ENCODE results near the gene FBXO36.
A peak's percentile ranks its signal among the peaks of the same experiment; 100 is the strongest.
"Not testable (repeated sequence)": the region's sequence is repeated elsewhere in the genome, so short reads cannot be mapped to it uniquely, and the experiment has no call there.

Gene FBXO36

GRCh38 chr2:229922449-229923386 lies at the start of gene FBXO36:
Gene FBXO36 (plus strand): TSS chr2:229922503. CDS start chr2:229922514, 11 bp downstream.
- DNase-seq (ENCODE audit: low spot score) = peak; percentile 91

DNA sequence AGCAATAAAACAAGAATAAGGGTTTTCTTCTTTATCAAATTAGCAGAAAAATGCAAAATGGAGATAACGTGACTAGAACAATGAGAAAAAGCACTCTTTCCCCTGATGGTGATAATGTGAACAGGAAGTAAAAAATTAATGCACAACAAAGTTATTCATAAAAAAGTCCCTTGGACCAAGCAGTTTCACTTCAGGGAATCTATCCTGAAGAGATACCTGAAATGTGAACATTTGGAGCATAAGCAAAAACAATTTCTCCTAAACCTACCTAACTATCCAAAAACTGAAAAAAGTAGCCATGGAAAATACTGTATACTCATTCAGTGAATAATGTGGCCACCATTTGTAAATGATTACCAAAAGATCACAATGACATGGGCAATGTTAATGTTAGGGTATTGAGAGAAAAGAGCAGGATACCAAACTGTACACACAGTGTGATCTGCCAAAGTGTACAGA lies 49.2 kb upstream of the FBXO36 start:
- no peak for DNase-seq (ENCODE audit: low spot score)

DNA sequence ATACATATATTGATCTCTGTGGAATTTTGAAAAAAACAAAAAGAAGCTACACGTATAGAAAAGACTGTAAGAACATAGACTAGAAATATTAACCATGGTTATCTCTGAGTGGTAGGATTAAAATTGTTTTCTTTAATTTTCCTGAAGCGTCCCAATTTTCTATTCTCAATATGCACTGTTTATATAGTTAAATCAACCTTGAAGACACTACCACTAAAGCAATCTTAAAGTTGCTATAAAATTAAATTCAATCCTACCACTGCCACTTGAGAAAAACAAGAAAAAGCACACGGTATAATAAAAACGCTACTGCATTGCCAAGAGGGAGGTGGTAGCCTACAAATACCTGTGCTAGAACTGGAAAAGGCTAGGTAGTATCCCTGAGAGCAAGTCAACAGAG lies 47.7 kb upstream of the FBXO36 start:
- no peak for DNase-seq (ENCODE audit: low spot score)

DNA sequence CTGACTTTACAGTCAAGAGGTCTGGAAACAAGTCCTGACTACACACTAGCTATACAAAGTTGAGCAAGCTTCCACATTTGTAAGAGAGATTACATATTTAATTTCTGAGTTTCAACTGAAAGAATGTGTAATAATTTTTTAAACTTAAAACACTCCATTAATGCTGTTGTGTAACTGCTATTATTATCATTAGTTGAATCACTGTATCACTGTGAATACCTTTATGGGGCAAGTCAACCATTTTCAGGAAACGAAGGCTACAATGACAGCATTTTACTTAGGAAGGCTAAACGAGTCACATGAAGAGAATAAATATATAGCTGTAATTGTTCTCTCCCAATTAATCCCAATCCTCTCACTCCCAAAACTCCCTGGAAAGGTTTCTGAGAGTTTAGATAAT lies 46.8 kb upstream of the FBXO36 start:
- DNase-seq (ENCODE audit: low spot score) = no peak

DNA sequence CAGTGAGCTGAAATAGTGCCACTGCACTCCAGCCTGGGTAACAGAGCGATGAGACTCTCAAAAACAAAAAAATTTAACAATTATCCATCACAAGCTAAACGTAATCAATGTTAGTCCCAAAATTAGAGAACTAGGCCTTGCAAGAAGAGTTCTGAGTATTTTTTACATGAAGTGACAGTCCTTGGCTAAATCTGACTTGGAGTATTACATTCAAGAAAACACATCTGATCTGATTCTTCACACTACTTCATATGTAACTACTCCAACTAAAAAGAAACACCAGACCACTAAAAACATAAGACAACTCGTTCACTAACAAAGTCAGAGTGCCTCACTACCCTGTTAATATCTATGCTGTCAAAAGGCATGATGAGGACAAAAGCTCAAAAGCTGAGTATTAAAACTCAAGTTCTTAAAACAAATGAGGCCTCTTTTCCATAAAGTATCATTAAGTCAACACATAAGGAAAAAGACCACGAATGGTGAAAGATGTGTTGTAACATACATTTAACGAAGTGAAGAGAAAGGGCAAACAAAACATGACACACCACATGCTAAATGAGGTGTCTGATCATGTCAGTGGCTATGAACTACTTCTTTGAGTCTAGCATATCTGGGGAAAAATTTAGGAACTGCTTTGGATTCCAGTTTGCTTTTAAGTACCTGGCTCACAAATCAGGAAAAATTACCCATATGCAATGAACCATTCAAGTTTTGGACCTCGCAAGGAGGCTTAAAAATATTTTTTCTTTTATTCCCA lies 42.9 kb upstream of the FBXO36 start:
- no peak for DNase-seq (ENCODE audit: low spot score)

GRCh38 chr2:229880892-229881586 lies 41.3 kb upstream of the FBXO36 start:
- DNase-seq (ENCODE audit: low spot score) = no peak

GRCh38 chr2:229882583-229882982 lies 39.7 kb upstream of the FBXO36 start:
- DNase-seq (ENCODE audit: low spot score) = no peak

DNA sequence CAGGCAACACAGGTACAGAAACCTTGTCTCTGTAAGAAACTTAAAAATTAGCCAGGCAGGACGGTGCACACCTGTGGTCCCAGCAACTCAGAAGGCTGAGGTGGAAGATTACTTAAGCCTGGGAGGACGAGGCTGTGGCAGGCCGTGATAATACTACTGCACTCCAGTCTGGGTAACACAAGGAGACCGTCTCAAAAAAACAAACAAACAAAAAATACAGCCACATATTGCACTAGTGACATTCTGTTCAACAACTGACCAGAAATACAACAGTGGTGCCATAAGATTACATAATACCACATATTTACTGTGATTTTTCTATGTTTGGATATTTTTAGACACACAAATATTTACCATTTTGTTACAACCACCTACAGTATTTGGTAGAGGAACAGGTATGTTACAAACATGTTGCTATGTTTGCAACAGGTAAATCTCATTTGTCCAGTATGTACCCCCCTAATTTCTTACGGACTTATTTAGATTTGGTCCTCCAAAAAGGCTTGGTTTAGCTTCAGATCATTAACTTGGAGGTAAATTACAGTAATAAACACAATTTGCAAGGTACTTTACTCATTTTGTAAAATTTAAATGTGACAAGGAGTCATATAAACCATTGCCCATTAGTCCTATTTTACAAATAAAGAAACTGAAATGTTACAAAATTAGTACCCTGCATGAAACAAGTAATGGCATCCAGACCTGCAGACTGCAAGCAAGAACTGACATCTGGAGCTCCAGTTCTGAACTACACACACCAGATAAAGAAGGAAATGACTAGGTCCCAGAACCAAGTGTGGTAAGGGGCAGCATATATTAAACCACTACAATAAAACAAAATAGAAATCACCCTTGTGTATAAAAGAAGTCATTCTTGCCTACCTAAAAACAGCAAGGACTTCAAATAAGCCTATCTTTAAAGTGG lies 37.3 kb upstream of the FBXO36 start:
- DNase-seq (ENCODE audit: low spot score) = peak; percentile 6

- DNase-seq (ENCODE audit: low spot score) = no peak
Measured at GRCh38 chr2:229887441-229887840, 34.9 kb upstream of the FBXO36 start.

DNA sequence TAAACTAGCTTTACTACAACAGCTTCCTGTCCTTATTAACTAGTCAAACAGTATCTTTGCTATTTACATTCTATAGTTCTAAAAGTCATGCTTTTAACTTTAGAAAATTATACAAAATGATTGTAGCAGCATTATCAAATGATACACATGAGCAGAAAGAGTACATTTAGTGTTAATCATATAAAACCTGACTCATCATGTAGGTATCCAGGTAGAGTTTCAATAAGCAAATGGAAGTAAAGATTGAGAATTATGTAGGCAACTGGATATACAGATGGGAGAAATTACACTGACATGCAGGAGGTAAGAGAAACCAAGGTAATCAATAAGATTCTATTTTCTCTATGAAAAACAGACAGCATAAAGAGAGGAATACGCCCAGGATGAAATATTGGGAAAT lies 34.3 kb upstream of the FBXO36 start:
- no peak for DNase-seq (ENCODE audit: low spot score)

- no peak for DNase-seq (ENCODE audit: low spot score)
Measured at GRCh38 chr2:229889023-229889422, 33.3 kb upstream of the FBXO36 start.

GRCh38 chr2:229896857-229897256 lies 25.4 kb upstream of the FBXO36 start:
- DNase-seq (ENCODE audit: low spot score) = no peak

DNA sequence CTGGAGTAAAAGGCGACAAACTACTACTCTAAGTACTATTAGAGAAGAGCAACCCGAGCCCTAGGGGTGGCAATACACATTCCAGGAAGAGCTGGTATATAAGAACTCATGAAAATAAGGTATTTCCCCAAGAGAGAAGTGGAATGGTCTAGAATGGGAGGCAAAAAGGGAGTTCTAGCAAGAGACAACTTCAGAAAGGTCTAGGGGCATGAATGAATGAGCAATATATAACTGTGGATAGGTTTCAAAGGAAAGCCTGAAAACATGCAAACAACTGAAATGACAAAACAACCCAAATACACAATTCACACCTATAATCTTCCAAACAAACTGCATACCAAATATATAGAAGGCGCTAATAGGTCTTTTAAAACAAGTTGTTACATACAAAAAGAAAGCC lies 22.7 kb upstream of the FBXO36 start:
- no peak for DNase-seq (ENCODE audit: low spot score)

DNA sequence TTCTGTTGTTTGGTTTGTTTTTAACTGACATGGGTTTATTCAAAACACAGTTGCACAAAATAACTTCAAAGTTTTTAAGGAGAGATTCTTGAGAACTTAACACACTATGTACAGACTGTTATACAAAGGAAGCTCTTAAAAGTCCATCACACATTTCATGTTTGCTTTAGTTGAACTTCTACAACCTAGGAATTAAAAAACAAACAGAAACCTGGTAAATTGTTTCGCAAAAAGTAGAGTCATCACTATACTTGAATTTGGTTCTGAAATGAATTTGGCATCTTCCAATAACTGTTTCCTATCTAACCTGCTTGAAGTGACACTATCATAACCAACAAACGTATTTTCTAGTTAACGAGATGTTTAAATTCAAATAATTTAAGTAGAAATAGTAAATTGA lies 22.3 kb upstream of the FBXO36 start:
- DNase-seq (ENCODE audit: low spot score) = no peak

DNA sequence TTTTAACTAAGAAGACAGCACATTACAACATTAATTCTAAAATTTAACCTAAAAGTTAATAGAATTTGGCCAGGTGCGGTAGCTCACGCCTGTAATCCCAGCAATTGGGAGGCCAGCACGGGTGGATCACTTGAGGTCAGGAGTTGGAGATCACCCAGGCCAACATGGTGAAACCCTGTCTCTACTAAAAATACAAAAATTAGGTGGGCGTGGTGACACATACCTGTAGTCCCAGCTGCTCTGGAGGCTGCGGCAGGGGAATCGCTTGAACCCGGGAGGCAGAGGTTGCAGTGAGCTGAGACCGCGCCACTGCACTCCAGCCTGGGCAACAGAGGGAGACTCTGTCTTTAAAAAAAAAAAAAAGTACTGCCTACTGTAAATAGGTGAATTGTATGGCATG lies 21.8 kb upstream of the FBXO36 start:
- DNase-seq (ENCODE audit: low spot score) = not testable (repeated sequence)

DNA sequence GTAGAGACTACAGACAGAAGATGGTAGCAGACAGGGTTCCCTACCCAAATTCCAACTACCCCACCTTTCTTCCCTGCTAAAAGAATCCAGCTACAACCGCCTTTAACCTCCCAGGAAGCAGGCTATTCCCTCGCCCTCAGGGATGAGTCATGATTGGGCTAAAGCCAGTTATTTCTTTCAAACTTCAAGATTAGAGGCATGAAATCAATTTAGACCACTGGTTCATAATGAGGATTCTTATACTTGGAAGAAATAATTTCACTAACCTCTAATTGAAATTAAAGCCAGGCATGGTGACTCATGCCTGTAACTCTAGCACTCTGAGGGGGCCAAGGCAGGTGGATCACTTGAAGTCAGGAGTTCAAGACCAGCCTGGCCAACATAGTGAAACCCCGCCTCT lies 20.5 kb upstream of the FBXO36 start:
- DNase-seq (ENCODE audit: low spot score) = no peak

- DNase-seq (ENCODE audit: low spot score) = no peak
Measured at GRCh38 chr2:229903037-229903436, 19.3 kb upstream of the FBXO36 start.

- no peak for DNase-seq (ENCODE audit: low spot score)
Measured at GRCh38 chr2:229905601-229906000, 16.7 kb upstream of the FBXO36 start.

GRCh38 chr2:229909090-229909489 lies 13.2 kb upstream of the FBXO36 start:
- no peak for DNase-seq (ENCODE audit: low spot score)

- DNase-seq (ENCODE audit: low spot score) = no peak
Measured at GRCh38 chr2:229910147-229910831, 12.0 kb upstream of the FBXO36 start.
